HG03159 (cell line): ENCODE data around the gene LRG1.
"Not testable (repeated sequence)": the region's sequence is repeated elsewhere in the genome, so short reads cannot be mapped to it uniquely, and the experiment has no call there.

ENCODE experiments used
- ATAC-seq: cut with Tn5 transposase; IDR thresholded peaks from one replicate; pipeline ENCODE4 v1.9.1; 2021; ENCODE audit warnings: mild to moderate bottlenecking, moderate library complexity; ENCODE audit not compliant: unreplicated experiment

Gene LRG1

DNA sequence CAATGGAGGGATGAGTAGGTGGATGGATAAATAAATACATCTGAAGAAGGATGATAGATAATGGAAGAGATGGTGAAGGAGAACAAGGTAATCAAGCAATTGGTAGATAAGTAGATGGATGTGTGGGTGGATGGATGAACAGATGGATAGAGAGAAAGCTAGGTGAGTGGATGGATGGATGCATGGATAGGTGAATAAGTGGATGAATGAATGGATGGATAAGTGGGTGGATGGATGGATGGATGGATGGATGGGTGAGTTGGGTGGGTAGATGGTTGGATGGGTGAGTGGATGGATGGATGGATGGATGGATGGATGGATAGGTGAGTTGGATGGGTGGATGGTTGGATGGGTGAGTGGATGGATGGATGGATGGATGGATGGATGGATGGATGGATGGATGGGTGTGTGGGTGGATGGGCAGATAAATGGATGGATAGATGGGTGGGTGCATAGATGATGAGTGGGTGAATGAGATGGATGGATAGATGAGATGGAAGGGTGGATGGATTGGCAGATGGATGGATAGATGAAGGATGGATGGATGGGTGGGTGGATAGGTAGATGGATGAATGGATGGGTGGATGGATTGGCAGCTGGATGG is 13.4 kb upstream of the LRG1 start:
- ATAC-seq, result no peak

- ATAC-seq, result no peak
Observed at GRCh38 chr19:4552525-4552819, 12.6 kb upstream of the LRG1 start.

GRCh38 chr19:4550479-4551050 is 10.7 kb upstream of the LRG1 start:
- no peak for ATAC-seq

DNA sequence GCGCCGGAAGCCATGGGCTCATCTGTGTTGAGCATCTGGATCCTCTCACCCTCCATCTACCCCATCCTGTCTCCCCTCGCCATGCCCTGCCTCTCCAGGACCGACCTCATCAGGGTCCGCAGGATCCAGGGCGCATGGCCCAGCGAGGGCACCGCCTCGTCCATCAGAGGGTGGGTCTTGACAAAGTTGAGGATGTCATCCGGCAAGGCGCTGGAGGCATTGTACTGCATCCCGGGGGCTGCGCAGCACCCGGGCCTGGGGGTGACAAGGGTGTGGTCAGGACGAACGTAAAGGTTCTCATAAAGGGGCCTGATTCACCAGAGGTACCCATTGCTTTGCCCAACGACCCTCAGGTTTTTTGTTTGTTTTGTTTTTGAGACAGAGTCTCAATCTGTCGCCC is 10.2 kb upstream of the LRG1 start:
- no peak for ATAC-seq

DNA sequence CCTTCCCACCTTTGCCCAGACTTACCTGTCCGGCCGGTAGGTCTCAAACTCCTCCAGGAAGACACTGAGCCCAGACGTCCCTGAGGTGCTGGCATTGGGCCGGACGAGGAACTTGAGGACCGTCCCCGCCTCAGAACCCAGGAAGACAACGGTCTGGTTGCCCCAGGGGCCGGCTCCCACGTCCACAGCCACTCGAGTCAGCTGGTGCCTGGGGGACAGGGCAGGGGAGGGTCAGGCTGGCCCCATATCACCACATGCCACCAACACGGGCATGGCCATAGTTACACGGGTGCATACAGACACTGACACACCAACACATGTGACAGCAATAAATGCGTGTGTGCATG is 8.4 kb upstream of the LRG1 start:
- ATAC-seq, result no peak

GRCh38 chr19:4547303-4548237 is 7.7 kb upstream of the LRG1 start:
- ATAC-seq, result no peak

GRCh38 chr19:4543842-4544647 is 4.2 kb upstream of the LRG1 start:
- ATAC-seq, result no peak

- ATAC-seq, result no peak
Observed at GRCh38 chr19:4542896-4543841, 3.3 kb upstream of the LRG1 start.

- ATAC-seq, result not testable (repeated sequence)
Observed at GRCh38 chr19:4541806-4542145, 1.9 kb upstream of the LRG1 start.

DNA sequence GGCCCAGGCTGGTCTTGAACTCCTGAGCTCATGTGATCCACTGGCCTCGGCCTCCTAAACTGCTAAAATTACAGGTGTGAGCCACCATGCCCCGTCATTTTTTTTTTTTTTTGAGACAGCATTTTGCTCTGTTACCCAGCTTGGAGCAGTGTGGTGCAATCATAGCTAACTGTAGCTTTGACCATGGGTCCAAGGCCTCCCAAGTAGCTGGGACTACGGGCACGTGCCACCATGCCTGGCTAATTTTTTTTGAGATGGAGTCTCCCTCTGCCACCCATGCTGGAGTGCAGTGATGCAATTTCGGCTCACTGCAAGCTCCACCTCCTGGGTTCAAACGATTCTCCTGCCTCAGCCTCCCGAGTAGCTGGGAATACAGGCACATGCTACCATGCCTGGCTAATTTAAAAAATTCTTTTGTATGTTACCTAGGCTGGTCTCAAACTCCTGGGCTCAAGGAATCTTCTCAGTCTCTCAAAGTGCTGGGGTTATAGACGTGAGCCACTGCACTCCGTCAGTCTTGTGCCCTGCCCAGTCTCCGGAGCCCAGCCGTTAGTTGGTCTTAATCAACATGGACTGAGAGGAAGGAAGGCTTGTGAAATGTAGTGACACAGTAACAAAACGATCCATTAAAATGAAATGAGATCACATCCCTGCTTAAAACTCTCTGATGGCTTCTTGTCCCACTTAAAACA is 1.4 kb upstream of the LRG1 start:
- ATAC-seq, result no peak

- no peak for ATAC-seq
Observed at GRCh38 chr19:4539169-4539692, 605 bp downstream of the LRG1 start.

- ATAC-seq, result no peak
Observed at GRCh38 chr19:4538601-4538954, 1.3 kb downstream of the LRG1 start.

DNA sequence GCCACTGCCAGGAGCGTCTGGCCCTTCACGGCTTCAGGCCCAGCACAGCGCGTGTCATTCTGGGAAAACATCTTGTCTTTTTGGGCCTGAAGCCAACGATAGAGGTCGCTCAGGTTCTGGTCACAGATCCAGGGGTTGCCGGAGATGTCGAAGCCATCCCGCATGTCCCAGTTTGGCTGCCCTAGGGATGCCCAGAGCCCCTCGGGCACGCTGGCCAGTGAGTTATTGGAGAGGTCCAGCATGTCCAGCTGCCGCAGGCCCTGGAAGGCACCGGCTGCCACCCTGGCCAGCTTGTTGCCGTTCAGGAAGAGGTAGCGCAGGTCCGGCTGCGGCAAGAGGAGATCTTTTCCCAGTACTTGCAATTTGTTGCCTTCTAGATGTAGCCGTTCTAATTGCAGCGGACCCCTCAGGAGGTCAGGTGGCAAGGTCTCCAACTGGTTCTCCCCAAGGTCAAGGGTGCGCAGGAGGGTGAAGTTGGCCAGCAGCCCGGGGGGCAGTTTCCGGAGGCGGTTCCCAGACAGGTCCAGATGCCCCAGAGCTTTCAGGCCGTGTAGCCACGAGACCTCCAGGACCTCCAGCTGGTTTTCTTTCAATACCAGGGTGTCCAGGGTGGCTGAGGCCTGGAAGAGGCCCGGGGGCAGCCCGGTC is 1.8 kb downstream of the LRG1 start:
- no peak for ATAC-seq

GRCh38 chr19:4536798-4537197 is 3.0 kb downstream of the LRG1 start:
- no peak for ATAC-seq

GRCh38 chr19:4534836-4535658 is 4.8 kb downstream of the LRG1 start, which contains the start of gene PLIN5:
Gene PLIN5 (minus strand): TSS chr19:4535224. CDS start chr19:4534074, 1,150 bp downstream.
- no peak for ATAC-seq

DNA sequence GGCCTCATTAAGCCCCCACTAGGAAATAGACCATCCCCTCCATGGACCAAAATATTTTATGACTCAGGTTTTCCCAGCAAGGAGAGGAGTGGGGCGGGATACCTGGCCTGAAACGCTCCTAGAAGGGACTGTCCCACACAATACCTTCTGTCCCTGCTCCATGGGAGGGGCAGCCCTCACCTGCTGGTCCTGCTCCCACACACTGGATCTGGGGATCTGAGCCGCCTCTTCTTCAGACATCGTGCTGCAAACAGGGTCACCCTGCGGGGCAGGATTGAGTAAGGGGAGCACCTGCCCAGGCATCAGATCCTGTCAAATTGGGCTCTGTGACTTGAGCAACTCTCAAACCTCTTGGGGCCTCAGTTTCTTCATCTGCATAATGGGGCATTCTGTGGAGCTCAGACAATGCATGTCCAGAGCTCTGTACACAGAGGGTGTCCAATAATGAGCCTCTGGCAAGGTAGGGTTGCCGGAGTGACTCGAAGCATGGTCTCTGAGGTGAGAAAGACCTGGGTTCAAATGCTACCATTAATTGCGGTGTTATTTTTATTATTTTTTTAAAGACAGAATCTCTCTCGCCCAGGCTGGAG is 5.9 kb downstream of the LRG1 start:
- no peak for ATAC-seq

DNA sequence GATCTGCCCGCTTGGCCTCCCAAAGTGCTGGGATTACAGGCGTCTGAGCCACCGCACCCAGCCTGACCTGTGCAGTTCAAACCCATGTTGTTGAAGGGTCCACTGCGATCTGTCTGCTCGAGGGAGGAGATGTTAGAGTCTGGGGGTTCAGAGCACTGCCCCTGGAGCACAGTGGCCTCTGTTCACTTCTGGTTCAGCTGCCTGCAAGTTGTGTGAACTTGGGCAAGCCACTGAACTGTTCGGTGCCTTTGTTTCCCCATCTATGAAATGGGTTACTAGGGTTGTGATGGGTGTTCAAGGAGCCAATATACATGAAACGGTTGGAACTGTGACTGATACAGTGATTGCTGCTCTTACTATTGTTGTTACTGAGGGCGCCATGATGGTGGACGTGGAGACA is 6.5 kb downstream of the LRG1 start:
- ATAC-seq, result no peak

DNA sequence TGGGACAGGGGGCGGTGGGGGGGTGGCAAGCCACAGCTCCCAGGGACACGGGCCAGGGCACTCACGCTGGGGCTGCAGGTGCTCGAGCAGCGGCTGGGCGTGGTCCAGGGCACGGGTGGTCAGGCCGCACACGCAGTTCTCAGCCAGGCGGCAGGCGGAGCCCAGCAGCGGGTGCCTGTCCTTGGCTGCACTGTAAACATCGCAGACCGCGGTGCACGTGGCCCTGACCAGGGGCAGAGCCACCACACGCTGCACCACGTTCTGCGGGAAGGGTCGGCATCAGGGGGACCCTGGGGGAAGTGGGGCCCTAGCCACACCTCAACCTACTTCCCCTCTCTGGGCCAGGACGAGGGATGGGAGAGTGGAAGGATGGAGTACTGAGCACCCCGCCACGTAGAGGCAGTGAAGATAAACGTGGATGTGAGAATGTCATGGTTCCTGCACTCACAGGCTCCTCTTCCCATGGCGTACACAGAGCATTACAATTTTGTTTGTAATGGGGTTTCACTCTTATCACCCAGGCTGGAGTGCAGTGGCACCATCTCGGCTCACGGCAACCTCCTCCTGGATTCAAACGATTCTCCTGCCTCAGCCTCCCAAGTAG is 8.2 kb downstream of the LRG1 start:
- ATAC-seq, result no peak
